Activated CD4-positive, alpha-beta T cell treated with anti-CD3 and anti-CD28 coated beads, Interleukin-2, amount 50 U/mL, for 16 hours (primary cell): ENCODE measurements around the gene ZBTB16.
A peak's percentile ranks its signal among the peaks of the same experiment; 100 is the strongest.

ENCODE experiments used
- DNase-seq: peaks from one replicate; pipeline ENCODE4 v3.0.0-alpha.2; 2020

ZBTB16 gene

DNA sequence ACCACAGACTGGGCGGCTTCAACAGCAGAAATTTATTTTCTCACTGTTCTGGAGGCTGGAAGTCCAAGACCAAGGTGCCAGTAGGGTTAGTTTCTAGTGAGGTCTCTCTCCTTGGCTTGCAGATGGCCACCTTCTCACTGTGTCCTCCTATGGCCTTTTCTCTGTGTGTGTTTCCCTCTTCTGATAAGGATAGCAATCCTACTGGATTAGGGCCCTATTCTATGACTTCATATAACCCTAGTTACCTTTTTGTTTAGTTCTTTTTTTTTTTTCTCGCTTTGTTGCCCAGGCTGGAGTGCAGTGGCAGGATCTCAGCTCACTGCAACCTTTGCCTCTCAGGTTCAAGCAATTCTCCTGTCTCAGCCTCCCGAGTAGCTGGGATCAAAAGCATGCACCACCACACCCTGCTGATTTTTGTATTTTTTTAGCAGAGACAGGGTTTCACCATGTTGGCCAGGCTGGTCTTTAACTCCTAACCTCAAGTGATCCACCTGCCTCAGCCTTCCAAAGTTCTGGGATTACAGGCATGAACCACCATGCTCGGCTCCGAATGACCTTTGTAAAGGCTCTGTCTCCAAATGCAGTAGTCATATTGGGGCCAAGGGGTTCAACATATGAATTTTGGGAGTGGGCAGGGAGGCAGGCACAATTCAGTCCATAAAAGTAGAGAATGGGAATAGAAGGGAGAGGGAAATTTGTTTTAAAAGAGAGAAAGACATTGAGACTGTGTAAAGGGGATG lies 211.2 kb downstream of the ZBTB16 start:
- no peak for DNase-seq

DNA sequence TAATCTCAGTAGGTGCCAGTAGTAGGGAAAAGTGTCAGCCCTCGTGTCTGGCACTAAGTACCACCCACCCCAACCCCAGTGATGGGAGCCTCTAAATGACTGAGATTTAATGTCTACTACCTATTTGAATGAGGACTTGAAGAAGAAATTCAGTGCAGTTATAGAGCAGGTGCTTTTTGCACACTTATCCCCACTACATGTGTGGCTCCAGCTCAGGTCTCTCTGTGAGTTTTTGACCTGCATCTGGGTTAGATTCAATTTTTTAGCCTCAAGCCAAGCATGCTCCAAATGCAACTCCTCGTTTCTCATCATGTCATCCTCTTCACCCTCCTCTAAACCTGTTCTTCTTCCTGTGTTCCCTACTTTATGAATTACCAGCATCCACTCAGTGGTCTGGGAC lies 211.8 kb downstream of the ZBTB16 start:
- DNase-seq, result no peak

DNA sequence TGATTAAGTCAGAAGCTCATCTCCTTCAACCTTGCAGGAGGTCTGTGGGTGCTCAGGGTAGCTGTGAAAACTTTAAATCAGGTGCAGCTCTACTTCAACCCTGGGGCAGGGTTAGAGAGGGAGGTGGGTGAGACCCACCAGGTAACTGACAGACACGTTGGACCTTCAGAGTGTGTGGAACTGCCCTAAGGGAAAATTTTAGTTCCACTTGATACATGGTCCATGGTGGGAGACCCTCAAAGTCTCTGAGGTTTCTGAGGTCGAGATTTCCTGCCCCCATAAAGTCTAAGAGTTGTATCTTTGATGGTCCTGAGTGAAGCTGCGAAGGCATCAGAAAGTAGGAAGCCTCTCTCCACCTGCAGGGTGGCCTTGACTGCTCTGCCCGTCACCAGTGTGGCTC lies 212.8 kb downstream of the ZBTB16 start:
- DNase-seq, result no peak

DNA sequence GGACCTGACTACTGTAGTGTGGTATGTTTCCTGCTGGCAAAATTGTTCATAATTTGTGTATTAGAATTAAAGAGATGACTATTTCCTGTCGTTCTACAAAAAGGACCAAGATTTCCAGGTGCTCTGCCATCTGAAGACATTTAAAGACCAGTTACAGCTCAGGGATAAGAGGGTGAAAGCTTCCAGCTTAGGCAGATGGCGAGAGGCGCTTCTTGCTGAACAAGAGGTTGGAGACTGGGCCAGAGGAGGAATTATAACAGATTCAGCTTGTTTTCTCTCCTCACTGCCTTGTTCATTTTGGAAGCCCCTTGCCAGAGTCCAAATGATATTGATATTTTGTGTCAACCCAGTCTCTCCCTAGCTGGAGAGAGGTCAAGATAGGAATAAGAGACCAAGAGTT lies 213.6 kb downstream of the ZBTB16 start:
- DNase-seq, result no peak

DNA sequence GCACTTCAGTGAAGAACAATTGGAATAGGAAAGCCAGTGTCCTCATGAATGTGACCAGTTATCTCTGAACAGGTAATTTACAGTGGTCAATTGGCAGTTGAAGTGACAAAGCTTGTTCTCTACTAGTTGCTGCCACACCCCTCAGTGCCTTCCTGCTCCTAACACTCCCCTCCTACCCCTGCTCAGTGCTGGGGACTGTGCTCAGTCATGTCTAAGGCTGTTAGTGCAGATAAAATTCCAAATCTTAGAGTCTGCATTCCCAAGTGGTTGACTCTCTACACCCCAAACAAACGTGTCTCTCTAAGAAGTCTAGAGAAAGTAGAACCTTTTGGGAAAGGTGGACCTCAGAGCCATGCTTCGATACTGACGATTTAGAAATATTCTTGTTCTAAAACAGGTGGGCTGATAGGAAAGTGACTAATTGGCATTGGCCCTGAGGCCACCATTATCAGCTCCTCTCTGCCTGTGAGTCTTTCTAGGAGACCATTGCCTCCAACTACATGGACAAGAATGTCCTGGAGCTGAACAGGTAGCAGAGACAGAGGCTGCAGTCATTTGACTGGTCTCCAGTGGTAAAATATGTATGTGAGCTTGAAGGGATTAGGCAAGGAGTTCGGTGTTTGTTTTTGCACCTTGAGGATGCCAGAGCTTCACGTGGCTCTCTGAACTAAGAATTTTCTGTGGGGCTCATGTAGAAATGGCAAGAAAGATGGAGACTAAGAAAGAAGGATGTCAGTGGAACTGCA lies 214.6 kb downstream of the ZBTB16 start:
- no peak for DNase-seq

DNA sequence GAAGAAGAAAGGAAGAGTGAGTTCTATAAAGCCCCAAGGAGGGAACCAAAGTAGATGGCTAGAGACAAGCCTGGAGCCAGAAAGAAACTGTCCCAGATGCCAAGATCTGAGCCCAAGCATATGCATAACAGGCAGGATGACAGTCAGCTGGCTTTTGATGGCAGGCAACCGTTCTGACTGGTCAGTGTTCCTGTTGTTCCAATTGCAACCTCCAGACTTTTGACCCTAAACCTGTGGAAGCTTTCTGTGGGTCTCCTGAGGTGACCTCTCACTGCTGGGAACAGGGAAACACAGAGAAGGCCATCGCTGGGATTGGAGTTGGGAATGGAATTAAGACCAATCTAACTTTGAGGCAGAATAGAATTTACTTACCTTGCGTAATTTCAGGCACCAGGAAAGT lies 215.1 kb downstream of the ZBTB16 start:
- DNase-seq, result no peak

DNA sequence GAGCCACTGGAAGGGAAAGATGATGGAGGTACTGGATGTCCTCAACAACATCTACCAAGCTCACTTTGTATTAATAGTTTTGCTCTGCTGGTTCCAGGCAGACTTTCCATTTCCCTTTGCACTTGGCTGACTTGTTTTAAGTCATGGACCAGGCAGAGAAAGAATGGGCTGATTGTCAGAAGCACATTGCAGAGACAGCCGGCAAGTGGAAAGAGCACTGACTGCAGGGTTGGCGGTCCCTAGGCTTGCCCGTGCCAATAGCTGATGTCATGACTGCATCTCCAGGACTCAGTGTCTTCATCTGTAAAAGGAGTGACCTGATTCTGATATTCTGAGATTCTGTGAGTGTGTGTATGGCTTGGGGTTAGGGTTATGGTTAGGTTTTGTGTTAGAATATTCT lies 215.8 kb downstream of the ZBTB16 start:
- no peak for DNase-seq

DNA sequence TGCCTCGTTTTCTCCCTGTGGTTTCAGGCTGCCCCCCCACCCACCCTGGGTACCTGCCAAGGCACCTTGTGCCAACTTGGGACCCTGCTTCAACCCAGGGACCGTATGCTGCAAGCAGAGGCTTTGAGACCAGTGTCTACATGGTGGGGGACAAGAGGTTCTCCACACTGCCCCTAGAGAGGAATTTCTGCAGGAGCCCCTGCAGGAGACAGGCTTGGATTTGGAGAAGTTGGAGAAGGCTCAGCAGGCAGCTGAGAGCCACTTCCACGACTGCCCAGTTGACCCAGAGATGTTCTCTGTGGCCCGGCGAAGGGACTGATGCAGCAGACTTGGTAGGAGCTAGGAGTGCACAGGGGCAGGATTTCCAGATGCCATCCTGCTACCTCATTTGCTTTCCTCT lies 216.6 kb downstream of the ZBTB16 start:
- DNase-seq, result no peak

DNA sequence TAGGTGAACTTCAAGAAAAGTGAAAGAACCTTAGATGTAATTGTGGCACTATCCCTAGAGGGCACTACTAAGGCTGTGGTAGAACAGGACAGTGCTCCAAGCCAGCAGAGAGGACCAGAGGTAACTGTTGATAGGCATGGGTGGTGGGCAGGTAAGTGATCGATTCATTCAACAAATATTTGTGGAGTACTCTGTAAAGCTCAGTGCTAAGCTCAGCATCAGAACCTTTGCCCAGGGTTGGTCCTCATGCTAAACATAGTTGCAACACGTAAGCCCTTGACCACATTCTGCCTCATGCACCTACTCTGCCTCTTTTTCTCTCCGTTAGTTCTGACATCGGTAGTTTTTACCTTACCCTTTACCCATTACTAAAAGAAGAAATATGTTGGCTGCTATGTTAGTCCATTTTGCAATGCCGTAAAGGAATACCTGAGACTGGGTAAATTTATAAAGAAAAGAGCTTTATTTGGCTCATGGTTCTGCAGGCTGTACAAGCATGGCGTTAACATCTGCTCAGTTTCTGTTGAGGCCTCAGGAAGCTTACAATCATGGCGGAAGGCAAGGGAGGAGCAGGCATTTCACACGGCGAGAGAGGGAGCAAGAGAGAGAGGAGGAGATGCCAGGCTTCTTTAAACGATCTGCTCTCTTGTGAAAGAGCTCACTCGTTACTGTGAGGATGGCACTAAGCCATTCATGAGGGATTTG lies 218.3 kb downstream of the ZBTB16 start:
- DNase-seq, result no peak

DNA sequence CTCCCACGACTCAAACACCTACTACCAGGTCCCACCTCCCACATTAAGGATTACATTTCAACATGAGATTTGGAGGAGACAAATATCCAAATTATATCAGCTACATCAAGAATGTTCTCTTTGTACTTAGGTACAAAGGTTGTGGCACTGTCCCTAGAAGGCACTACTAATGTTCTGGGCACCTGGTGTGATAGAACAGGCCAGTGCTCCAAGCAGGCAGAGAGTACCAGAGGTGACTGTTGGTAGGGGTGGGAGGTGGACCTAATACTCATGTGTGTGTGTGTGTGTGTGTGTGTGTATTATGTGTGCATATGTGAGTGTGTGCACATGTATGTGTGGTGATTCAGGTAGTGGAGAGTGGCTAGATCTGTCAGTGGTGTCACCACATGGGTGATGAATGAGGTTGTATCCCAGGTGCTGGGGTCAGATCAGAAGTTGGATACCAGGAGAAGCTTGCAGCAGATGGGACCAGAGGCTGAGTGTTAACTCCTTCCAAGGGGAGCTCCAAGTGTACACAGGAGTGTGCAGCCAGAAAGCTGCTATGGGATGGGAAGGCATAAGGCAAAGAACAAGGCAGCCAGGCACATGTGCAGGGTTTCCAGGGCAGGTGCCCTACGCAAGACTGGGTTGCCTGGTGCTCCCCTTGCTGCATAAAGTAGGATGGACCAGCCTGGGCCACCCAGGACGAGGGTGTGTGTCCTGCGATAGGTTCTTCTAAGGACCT lies 219.0 kb downstream of the ZBTB16 start:
- DNase-seq, result no peak

DNA sequence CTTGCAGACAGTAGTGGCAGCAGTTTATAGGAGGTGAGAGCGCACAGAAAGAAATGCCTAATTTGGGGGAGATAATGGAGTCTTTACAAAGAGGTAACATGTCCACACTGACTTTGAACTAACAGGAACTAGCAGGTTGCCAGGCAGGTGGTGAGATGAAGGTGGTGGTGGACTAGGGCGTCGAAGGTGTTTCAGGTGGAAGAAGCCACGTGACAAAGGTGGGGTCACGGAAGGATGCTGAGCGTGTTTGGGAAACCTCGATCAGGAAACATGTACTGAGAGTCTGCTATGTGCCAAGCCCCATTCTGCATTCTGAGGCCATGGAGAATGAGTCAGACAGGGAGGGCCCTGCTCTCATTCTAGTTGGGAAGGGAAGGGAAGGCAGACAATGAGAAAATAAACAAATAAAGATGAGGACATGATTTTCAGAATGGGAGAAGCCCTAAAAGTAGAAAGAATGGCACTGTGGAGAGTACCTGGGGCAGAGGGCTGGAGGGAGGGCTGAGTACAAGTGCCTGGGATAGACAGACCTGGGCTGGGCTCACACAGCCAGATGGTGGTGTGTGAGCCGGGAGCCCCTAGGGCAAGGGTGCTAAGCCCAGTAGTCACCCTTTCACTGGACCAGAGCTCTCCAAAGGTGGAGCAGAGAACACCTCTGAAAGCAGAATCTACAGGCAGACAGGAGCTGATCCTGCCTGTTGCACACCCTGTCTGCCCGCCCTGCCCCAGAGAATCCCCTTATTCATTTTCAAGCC lies 220.5 kb downstream of the ZBTB16 start:
- no peak for DNase-seq

DNA sequence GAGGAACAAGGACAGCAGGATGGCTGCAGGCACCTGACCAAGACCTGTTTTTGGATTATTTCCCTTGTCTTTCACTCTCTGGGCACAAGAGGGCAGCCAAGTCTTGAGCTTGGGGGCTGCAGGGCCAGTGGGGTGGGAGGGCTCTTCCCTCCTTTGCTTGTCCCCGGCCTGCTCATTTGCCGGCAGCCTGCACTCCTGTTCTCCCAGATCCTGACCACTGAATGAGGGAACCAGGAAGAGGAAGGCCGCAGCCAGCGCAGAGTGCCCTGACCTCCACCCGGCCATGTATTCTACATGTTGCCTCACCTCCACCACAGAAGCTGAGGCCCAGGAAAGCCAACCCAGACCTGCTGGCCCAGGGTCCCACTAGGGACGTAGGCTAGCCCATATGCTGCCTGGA lies 221.2 kb downstream of the ZBTB16 start:
- DNase-seq, result peak; percentile 8

DNA sequence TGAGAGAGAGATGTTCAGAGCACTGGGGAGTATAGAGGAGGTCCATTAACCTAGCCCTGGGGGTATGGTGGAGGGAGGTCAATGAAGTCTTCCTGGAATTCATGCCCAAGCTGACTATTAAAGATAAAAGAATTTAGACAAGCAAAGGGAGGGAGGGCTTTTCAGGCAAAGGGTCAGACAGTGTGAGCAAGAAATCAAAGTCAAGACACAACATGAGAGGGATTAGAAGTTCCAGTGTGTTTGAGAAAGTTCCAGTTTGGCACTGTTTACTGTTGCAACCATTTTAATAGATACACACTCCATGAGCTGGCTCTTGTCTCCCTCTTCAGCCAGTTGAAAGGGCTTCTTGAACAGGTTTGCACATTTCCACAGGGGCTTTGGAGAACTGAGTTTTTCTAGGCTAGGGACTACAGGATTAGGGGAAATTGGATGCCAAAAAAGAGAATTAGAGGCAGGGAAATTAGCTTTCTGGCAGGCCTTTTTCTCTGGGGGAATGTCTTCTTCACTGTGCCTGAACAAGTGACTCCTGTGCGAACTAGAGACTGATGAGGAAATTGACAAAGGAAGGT lies 222.0 kb downstream of the ZBTB16 start:
- DNase-seq, result no peak

DNA sequence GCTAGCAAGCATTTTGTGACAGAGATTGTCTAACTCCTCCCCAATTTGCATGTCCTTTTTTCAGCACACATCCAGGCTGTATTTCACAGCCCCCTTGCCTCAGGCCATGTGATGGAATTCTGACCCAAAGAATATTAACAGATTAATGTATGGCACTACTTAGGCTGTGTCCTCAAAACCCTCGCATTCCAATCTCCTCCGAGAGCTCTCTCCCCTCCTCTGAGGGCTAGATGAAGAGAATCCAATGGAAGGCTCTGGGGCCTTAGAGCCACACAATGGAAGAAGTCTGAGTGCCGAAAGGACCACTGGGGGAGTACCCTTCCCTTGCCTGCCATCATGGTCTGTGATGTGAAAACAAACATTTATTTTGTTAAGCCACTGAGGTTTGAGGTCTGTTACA lies 223.0 kb downstream of the ZBTB16 start:
- no peak for DNase-seq

DNA sequence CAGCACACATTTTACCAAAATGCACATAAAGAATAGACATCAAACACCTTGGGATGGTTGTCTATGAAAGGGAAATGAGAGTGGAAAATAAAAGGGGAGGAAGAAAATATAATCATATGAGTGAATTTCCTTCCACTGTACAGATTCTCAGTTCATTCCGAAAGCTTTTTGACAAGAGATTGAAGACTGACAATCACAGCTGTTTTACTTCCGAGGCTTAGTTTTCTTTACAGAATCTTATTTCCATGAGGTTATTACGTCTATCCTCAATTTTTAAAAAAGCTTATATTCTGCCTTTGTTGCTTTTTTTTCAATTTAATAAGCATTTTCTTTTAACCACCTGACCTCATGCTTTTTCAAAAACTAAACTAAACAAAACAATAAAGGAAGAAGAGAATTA lies 223.9 kb downstream of the ZBTB16 start:
- no peak for DNase-seq

DNA sequence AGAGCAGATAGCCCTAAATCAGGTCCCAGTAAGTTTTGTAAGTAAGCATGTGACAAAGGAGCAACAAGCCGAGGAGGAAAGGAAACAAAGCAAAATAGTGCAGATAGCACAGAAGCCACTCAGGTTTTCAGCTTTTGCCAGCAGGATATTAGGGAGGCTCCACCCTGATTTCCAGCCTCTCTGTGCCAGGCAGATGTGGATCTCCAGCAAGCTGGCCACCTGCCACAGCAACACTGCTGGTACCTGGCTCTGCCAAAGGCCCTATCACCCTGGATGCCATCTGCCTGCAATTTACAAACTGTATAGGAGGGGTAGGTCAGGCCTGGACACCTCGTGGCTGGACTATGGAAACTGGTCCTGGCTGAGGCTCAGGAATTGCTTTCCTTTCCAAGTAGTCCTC lies 224.5 kb downstream of the ZBTB16 start:
- no peak for DNase-seq

DNA sequence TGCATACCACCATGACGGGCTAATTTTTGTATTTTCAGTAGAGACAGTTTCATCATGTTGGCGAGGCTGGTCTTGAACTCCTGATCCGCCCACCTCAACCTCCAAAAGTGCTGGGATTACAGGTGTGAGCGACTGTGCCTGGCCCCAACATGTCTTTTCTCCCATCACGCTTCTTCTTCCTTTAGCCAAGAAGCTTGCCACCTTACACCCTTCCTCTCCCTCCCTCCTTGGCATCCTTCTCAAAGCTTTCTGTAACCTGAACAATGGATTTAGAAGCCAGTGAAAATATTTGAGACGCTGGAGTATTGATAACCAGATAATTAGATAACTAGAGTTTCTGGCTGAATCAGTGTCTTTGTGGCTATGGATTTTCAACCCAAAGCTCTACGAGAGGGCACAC lies 225.4 kb downstream of the ZBTB16 start:
- DNase-seq, result no peak

DNA sequence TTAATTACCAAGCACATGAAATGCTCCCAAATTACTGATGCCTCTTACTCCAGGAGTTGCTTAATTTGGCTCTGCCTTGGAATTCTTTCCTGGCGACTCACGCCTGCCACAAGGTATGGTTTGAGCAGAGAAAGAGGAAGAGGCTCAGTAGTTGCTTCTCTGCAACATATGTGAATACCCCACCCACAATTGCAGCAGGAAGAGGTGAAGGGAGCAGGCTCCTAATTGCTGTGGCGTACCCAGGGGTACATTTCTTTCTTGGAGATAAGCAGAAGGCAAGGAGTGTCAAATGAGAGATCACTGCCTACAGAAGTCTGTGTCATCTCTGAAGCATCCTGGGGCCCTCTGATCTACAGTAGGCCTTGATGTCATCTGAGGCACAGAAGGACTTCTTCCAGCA lies 226.1 kb downstream of the ZBTB16 start:
- DNase-seq, result no peak

DNA sequence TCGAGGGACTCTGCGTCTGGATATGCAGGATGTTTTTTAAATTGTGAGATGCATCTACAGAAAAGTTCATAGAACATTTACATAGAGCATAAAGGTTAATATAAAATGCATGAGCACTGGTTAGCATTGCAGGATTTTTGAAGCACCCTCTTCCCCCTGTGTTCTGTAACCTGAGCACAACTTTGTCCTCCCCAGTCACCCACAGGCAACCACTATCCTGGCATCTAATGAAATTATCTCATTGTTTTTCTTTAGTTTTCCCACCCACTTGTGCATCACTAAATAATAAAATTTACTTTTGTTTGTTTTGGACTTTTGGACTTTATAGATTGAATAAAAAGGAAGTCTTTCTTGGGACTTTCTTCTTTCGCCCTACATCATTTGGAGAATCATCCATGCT lies 226.7 kb downstream of the ZBTB16 start:
- DNase-seq, result no peak

DNA sequence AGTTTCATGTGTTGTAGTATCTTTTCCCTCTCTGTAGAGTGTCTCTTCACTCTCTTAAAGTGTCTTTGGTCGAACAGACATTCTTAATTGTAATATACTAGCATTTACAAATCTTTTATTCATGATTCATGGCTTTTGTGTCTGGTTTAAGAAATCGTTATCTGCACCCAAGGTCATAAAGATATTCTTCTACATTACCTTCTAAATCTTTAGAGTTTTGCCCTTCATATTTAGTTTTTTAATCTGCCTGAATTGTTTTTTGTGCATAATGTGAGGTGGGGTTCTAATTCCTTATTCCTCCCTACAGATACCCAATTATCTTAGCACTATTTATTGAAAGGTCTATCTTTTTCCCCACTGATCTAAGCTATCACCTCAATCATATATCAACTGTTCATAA lies 227.6 kb downstream of the ZBTB16 start:
- no peak for DNase-seq

DNA sequence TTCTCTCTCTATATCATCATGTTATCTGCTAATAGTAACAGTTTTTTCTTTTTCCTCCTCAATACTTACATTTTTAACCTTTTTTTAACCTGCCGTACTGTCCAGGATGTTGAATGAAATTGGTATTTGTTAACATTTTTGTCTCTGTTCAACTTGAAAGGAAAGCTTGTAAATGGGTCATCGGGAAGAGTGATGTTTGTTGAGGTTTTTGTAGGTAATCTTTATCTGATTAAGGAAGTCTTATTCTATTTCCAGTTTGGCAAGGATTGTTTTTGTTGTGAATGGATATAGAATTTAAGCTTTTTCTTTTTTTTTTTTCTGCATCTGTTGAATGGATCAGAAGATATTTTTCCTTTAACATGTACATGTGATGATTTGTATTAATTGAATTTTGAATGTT lies 228.6 kb downstream of the ZBTB16 start:
- DNase-seq, result no peak

DNA sequence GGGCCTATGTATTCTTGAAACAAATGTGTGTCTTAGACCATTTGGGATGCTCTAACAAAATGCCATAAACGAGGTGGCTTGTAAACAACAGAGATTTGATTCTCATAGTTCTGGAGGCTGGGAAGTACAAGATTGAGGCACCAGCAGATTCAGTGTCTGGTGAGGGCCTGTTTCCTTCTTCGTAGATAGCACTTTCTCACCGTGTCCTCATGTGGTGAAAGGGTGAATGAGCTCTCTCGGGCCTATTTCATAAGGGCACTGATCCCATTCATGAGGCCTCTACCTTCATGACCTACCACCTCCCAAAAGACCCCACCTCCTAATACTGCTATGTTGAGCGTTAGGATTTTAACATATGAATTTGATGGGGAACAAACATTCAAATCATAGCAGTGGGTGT lies 230.3 kb downstream of the ZBTB16 start:
- no peak for DNase-seq
